Psoas muscle (tissue), 8 donors: ENCODE data around the gene CEP72. TPM values are rescaled to one million over a fixed set of nuclear protein-coding genes. Genes with fewer than 3 reads are reported as not detected.

Source experiments
- ATAC-seq, 4 donors: fragments of 200-7000 bp; cut with Tn5 transposase; one replicate each; pipeline ENCODE4 v1.9.1; 2020; ENCODE audit warnings: moderate library complexity in 3 of 4, mild to moderate bottlenecking in 2 of 4
- DNase-seq, 2 donors: peaks; one replicate each; pipeline ENCODE4 v3.0.0-alpha.2; 2020
- H3K27ac ChIP-seq: fragments of 200-600 bp; one replicate; pipeline ENCODE4 v1.8.0; 2022
- H3K27me3 ChIP-seq, 3 donors: fragments of 200-600 bp in 1 of 3; one replicate each; pipeline versions ENCODE4 v1.6.1 to v1.8.0; 2013 to 2022; ENCODE audit warnings: low read length in 2 of 3, mild to moderate bottlenecking in 2 of 3, moderate library complexity in 1 of 3; ENCODE audit not compliant: insufficient read depth in 3 of 3
- H3K36me3 ChIP-seq, 2 donors: fragments of 200-600 bp in 1 of 2; one replicate each; pipeline versions ENCODE4 v1.6.1 to v1.8.0; 2013 to 2022; ENCODE audit warnings: low read depth in 1 of 2, mild to moderate bottlenecking in 1 of 2, moderate library complexity in 1 of 2; ENCODE audit not compliant: insufficient read depth in 1 of 2
- H3K4me1 ChIP-seq: fragments of 200-600 bp; one replicate; pipeline ENCODE4 v1.8.0; 2022
- H3K4me3 ChIP-seq: fragments of 200-600 bp; one replicate; pipeline ENCODE4 v1.8.0; 2022; ENCODE audit warnings: mild to moderate bottlenecking
- H3K9me3 ChIP-seq: fragments of 200-600 bp; one replicate; pipeline ENCODE4 v1.8.0; 2022
- CTCF ChIP-seq: fragments of 200-600 bp; IDR thresholded peaks from one replicate; pipeline ENCODE4 v1.8.0; 2022; ENCODE audit warnings: antibody characterized with exemption
- WGBS, 3 donors: extraction: QIAGEN DNeasy Blood & Tissue Kit; methylation state at CpG; one replicate each; pipeline versions ENCODE4 v1.1.6 to v1.1.7; 2013; 5-methylcytosine and 5-hydroxymethylcytosine counted together
- intact Hi-C, 2 donors: fragments of 100-400 bp; cut with DNase I; formaldehyde crosslinking; loops; one replicate each; pipeline versions ENCODE4 v1.11.0 to v1.14.2; 2022
- polyA plus RNA-seq, 3 donors: library from polyadenylated mRNA; stranded (reverse); fragments of 200-250 nt; gene quantifications; one replicate each; pipeline ENCODE4 v1.2.3, GENCODE V29; 2013
- total RNA-seq, 4 donors: library from RNA; stranded (reverse); fragmentation: NEBNext Ultra II Directional in 2 of 4; extraction: Animal tissue kit (Norgen Biotek cat#: 25700) in 2 of 4; gene quantifications; one replicate each; pipeline versions ENCODE4 v1.2.1 to v1.2.4, GENCODE V29; 2021 to 2023
- donor health status: healthy with polysubstance abuse.
- donor health status: DM: no; HTN: no; CAD: no; lungs with moderate emphysema.
- donor health status: Bipolar disorder and iron deficiency.
- donor health status: healthy.
- donor health status: DM: yes; HTN: yes; CAD: no.
- donor health status: DM: no; HTN: no; CAD: no.
- donor health status: DM: no; HTN: no; CAD: no.
- donor health status: DM: yes; HTN: yes; CAD: no.

Gene CEP72
- total and polyA plus RNA-seq, 7 donors, result 0.43 to 2.4 (median 0.71) TPM

DNA sequence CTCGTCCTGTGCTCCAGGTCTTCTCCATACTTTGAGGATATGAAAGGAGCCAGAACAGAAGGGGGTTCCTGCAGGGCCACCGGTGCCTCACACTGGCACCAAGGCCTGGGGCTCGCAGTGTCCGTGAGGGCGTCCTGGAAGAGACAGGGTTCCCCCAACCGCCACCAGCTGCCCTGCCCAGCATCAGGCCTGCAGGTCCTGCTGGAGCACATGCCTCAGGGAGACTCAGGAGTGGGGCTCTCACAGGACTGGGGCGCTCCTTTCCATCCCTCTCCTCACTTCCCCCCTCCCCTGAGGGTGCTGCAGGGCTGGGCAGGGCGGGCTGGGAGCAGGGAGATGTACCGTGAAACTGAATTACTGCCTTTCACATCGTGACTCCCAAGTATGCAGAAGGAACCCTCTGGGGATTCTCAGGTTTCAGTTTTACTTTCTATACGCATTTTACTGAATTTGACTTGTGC, 31.7 kb downstream of the CEP72 start:
- Histone ChIP-seq H3K36me3 (peaks cover 0 to 16% of the 10 kb centered on the region in 2 donors), H3K4me1 (no peaks in the 10 kb centered on the region), H3K27me3 (no peaks in the 10 kb centered on the region), H3K27ac (no peak overlapping the region), H3K9me3 (no peaks in the 10 kb centered on the region), H3K4me3 (no peak overlapping the region)
- no peak for TF ChIP-seq CTCF
- ATAC-seq (no peak), DNase-seq (peak in 1 of 2 donors; percentile 38)
- 65 to 82% (median 70%) methylated on average over 9 to 11 of the region's 11 CpGs for WGBS, 3 donors
- intact Hi-C loops, result no loop called here

DNA sequence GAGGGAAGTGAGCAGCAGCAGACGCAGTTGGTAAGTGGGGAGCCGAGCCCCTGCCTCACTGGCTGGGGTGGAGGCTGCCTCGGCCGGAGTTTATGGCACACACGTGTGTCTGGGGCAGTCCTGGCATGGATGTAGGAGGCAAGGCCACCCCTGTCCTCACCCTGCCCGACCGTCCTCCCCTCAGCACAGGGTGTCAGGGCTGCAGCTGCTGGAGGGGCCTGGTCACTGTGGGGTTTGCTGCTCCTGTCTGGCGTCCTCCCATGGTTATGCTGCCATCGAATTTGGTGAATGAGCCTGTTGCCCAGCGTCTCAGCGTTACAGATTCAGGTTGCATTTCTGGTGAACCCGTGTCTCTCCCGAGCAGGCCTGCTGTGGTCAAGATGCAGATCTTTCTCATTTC, 32.4 kb downstream of the CEP72 start:
- H3K27me3 ChIP-seq, result no peaks in the 10 kb centered on the region
- DNase-seq, result peak in 1 of 2 donors; percentile 39
- no peak for ATAC-seq
- no peak overlapping the region for H3K27ac ChIP-seq
- H3K36me3 ChIP-seq, result peaks cover 0 to 15% of the 10 kb centered on the region in 2 donors
- H3K9me3 ChIP-seq, result no peaks in the 10 kb centered on the region
- intact Hi-C loops, result no loop called here
- H3K4me1 ChIP-seq, result no peaks in the 10 kb centered on the region
- 49 to 67% (median 51%) methylated on average over 13 of the region's 13 CpGs for WGBS, 3 donors
- no peak overlapping the region for H3K4me3 ChIP-seq
- TF ChIP-seq CTCF, result no peak

GRCh38 chr5:644971-645370, 32.8 kb downstream of the CEP72 start:
- intact Hi-C loops, result no loop called here
- Histone ChIP-seq H3K27ac (no peak overlapping the region), H3K4me1 (no peaks in the 10 kb centered on the region), H3K4me3 (no peak overlapping the region), H3K36me3 (peaks cover 0 to 15% of the 10 kb centered on the region in 2 donors), H3K9me3 (no peaks in the 10 kb centered on the region), H3K27me3 (no peaks in the 10 kb centered on the region)
- WGBS, 3 donors, result 91 to 95% (median 92%) methylated on average over 15 of the region's 15 CpGs
- TF ChIP-seq CTCF, result no peak
- DNase-seq (no peak), ATAC-seq (no peak)

- H3K27me3 ChIP-seq, result no peaks in the 10 kb centered on the region
- WGBS, 3 donors, result 86 to 96% (median 95%) methylated on average over 13 of the region's 13 CpGs
- TF ChIP-seq CTCF, result no peak
- no peak overlapping the region for H3K27ac ChIP-seq
- DNase-seq, result no peak
- no peaks in the 10 kb centered on the region for H3K4me1 ChIP-seq
- no peak overlapping the region for H3K4me3 ChIP-seq
- intact Hi-C loops, result no loop called here
- peaks cover 0 to 11% of the 10 kb centered on the region in 2 donors for H3K36me3 ChIP-seq
- no peaks in the 10 kb centered on the region for H3K9me3 ChIP-seq
- no peak for ATAC-seq
Measured at GRCh38 chr5:645421-645820, 33.3 kb downstream of the CEP72 start.
